Measurements from ENCODE around the gene HDAC10. TPM values are rescaled to one million over a fixed set of nuclear protein-coding genes. Genes with fewer than 3 reads are reported as not detected.

The HDAC10 gene
- total RNA-seq, 4 donors from 2014 or later = 10.2 to 19.5 (median 17.4) TPM

Other genes starting within 250 kb of the HDAC10 start
- gene IL17REL, start 238.5 kb downstream of the HDAC10 start, total RNA-seq = not detected
- gene TTLL8, start 193.0 kb downstream of the HDAC10 start, total RNA-seq = not detected
- under 1 TPM in 3 of 4 donors, not detected in 1; 0.13 to 0.17 (median 0.17) TPM for gene MLC1, start 165.8 kb downstream of the HDAC10 start, total RNA-seq
- gene MOV10L1, start 161.3 kb downstream of the HDAC10 start, total RNA-seq = under 1 TPM; 0.23 to 0.83 (median 0.40) TPM
- 1 to 10 TPM in 1 of 4 donors, under 1 TPM in 3; 0.33 to 1.0 (median 0.56) TPM for gene PANX2, start 80.5 kb downstream of the HDAC10 start, total RNA-seq
- gene TRABD, start 65.4 kb downstream of the HDAC10 start, total RNA-seq = 10 to 100 TPM; 18.3 to 31.0 (median 22.3) TPM
- gene SELENOO, start 50.3 kb downstream of the HDAC10 start, total RNA-seq = 10 to 100 TPM; 22.4 to 41.0 (median 23.0) TPM
- gene TUBGCP6, start 6.2 kb downstream of the HDAC10 start, total RNA-seq = 10 to 100 TPM; 20.2 to 38.0 (median 30.0) TPM
- 10 to 100 TPM in 3 of 4 donors, 1 to 10 TPM in 1; 5.8 to 22.9 (median 16.1) TPM for gene MAPK12, start 10.4 kb upstream of the HDAC10 start, total RNA-seq
- 10 to 100 TPM in 2 of 4 donors, 1 to 10 TPM in 2; 3.7 to 12.5 (median 10.1) TPM for gene MAPK11, start 19.1 kb upstream of the HDAC10 start, total RNA-seq
- 100 to 1,000 TPM; 115 to 218 (median 154) TPM for gene PLXNB2, start 56.4 kb upstream of the HDAC10 start, total RNA-seq
- 1 to 10 TPM; 1.7 to 3.8 (median 2.5) TPM for gene DENND6B, start 75.7 kb upstream of the HDAC10 start, total RNA-seq
- 10 to 100 TPM; 57.7 to 79.4 (median 65.3) TPM for gene PPP6R2, start 92.1 kb upstream of the HDAC10 start, total RNA-seq
- gene SBF1, start 223.8 kb upstream of the HDAC10 start, total RNA-seq = 100 to 1,000 TPM in 2 of 4 donors, 10 to 100 TPM in 2; 56.1 to 121 (median 86.9) TPM
- gene ADM2, start 230.3 kb upstream of the HDAC10 start, total RNA-seq = under 1 TPM in 1 of 4 donors, not detected in 3; under 0.01 TPM
- gene MIOX, start 235.6 kb upstream of the HDAC10 start, total RNA-seq = not detected